GM12892 (cell line): ENCODE data around the gene EFEMP2.

Experiments used
- DNase-seq: peaks from one replicate; pipeline ENCODE4 v3.0.0; 2011; ENCODE audit not compliant: insufficient read length
- FAIRE-seq: peaks from 2 replicates; lab custom pipeline; 2011; peaks lifted over from hg19 to GRCh38; lab: Jason Lieb, UNC
- POLR2A ChIP-seq: IDR thresholded peaks from 2 replicates; pipeline ENCODE4 v1.6.1; 2011; ENCODE audit warnings: low read depth, low read length, control low read depth
- POLR2AphosphoS5 ChIP-seq: IDR thresholded peaks from 2 replicates; pipeline ENCODE4 v1.6.1; 2011; ENCODE audit warnings: low read depth, low read length, control low read depth
- TAF1 ChIP-seq: IDR thresholded peaks from 2 replicates; pipeline ENCODE4 v1.6.1; 2011; ENCODE audit warnings: low read depth, mild to moderate bottlenecking, control low read depth, low read length, borderline replicate concordance

Gene EFEMP2

DNA sequence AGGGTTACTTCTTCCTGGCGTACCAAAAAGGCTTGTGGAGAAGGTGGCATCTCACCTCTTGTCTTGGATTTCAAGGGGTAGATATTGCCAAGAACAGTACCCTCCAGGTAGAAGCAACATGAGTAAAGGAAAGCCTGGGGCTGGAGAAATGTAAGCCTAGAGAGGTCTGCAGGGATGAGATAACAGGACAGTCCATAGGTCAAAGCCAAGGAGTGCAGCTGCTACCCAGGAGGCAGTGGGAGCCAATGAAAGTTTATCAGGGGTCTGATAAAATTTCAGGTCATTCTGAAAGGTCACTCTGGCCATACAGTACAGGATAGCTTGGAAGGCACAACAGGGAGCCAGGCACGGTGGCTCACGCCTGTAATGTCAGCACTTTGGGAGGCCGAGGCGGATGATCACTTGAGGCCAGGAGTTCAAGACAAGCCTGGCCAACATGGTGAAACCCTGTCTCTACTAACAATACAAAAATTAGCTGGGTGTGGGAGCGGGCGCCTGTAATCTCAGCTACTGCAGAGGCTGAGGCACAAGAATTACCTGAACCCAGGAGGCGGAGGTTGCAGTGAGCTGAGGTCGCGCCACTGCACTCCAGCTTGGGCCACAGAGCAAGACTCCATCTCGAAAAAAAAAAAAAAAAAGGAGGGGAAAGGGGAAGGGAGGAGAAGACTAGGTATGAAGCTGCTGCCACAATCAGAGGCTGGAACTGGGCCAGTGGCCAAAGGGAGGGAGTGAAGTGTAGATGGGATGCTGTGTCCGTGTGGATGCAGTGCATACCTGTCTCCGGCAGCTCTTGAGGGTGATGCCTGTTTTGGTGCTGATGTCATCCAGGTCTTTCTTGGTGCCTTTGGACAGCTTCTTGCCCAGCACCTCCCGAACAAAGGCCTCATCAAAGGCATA is 14.5 kb upstream of the EFEMP2 start:
- FAIRE-seq (no peak), DNase-seq (no peak)
- no peak for TF ChIP-seq POLR2AphosphoS5
- no peak for TF ChIP-seq POLR2A
- no peak for TF ChIP-seq TAF1

- TF ChIP-seq TAF1 (no peak), POLR2A (no peak), POLR2AphosphoS5 (no peak)
- no peak for DNase-seq
- FAIRE-seq, result no peak
Observed at GRCh38 chr11:65885808-65886536, 13.4 kb upstream of the EFEMP2 start.

- FAIRE-seq (no peak), DNase-seq (no peak)
- TF ChIP-seq TAF1, result no peak
- no peak for TF ChIP-seq POLR2A
- no peak for TF ChIP-seq POLR2AphosphoS5
Observed at GRCh38 chr11:65885231-65885630, 12.6 kb upstream of the EFEMP2 start.

- DNase-seq (peak; percentile 92), FAIRE-seq (peak; percentile 99)
- TF ChIP-seq POLR2AphosphoS5 (no peak), POLR2A (no peak), TAF1 (no peak)
Observed at GRCh38 chr11:65884716-65885092, 12.1 kb upstream of the EFEMP2 start.

DNA sequence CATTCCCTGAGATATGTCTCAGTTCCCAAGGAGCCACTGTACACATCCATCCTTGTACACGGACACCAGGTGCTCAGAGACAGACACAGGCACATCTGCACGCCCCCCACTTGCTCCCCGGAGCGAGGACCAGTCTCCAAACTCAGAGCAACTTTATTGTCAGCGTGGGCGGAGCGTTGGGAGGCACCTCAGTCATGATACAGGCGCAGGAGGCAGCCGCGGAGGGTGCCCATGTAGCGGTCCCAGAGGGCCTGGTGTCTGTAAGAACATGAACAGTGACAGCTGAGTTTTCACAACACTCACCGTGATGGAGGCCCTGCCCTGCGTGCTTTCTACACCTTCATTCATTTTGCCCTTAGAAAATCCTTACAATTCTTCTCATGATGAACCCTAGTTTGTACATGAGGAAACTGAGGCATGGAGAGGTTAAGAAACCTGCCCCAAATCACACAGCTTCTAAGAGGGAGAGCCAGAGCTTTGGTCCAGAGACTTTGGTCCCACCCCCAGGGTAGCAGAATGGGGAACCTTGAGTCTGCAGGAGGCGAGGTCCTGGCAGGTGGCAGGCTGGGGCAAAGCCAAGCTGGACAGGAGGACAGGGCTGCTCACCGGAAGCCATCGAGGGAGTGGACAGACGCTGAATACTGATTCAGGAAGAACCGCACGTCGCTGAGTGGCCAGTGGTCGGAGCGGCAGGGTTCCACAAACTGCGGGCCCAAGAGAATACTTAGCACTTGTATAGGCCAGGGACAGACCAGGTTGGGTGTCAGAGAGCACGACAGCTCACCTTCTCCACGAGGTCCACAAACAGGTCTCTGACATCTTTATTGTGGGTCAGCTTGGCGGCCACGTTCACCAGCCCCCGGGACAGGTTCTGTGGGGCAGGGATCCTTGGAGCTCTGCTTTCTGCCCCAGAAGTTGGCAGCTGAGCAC is 11.5 kb upstream of the EFEMP2 start:
- DNase-seq (no peak), FAIRE-seq (no peak)
- TF ChIP-seq TAF1 (no peak), POLR2AphosphoS5 (no peak), POLR2A (no peak)

DNA sequence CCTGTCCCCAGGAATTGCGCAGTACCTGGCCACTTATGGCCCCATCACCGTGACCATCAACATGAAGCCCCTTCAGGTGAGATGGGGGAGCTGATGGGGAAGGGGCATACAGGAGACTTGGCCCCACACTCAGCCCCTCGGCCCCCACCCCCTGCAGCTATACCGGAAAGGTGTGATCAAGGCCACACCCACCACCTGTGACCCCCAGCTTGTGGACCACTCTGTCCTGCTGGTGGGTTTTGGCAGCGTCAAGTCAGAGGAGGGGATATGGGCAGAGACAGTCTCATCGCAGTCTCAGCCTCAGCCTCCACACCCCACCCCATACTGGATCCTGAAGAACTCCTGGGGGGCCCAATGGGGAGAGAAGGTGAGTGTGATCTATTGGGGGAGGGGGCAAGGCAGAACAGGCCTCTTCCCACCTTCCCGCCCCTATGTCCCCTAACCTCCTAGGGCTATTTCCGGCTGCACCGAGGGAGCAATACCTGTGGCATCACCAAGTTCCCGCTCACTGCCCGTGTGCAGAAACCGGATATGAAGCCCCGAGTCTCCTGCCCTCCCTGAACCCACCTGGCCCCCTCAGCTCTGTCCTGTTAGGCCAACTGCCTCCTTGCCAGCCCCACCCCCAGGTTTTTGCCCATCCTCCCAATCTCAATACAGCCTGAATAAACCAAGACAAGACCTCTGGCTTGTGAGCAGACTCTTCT is 10.6 kb upstream of the EFEMP2 start:
- no peak for TF ChIP-seq POLR2A
- TF ChIP-seq POLR2AphosphoS5, result no peak
- TF ChIP-seq TAF1, result no peak
- DNase-seq (no peak), FAIRE-seq (no peak)

DNA sequence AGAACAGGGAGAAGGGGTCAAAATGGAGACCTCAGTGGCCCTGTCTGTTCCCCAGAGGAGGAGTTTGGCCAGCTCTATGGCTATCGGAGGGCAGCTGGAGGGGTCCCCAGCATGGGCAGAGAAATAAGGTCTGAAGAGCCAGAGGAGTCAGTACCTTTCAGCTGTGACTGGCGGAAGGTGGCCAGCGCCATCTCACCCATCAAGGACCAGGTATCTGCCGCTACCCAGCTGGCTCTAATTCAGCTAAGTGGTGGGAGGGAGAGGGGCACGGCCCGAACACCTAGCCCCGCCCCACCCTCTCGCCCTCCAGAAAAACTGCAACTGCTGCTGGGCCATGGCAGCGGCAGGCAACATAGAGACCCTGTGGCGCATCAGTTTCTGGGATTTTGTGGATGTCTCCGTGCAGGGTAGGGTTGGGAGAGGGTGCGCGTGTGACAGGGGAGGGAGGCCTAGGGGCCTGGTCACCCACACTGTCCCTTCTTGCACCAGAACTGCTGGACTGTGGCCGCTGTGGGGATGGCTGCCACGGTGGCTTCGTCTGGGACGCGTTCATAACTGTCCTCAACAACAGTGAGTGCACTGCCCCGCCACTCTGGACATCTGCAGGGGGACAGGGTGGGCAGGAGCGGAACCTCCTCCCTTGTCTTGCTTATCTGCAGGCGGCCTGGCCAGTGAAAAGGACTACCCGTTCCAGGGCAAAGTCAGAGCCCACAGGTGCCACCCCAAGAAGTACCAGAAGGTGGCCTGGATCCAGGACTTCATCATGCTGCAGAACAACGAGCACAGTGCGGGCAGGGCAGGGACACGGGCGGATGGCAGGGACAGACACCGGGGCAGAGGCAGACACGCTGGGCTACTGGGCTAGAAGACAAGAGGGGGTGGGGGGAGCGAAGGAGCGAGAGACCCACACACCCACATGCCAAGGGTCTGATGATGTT is 9.8 kb upstream of the EFEMP2 start:
- TF ChIP-seq POLR2AphosphoS5 (no peak), POLR2A (no peak), TAF1 (no peak)
- no peak for FAIRE-seq
- no peak for DNase-seq

- DNase-seq (no peak), FAIRE-seq (no peak)
Observed at GRCh38 chr11:65880844-65881421, 8.3 kb upstream of the EFEMP2 start.

GRCh38 chr11:65880027-65880426 is 7.4 kb upstream of the EFEMP2 start:
- FAIRE-seq (no peak), DNase-seq (no peak)
- no peak for TF ChIP-seq POLR2A
- no peak for TF ChIP-seq POLR2AphosphoS5
- no peak for TF ChIP-seq TAF1

More at GRCh38 chr11:65880844-65881421, 8.3 kb upstream of the EFEMP2 start:
- no peak; the same call in 1 of the 2 replicates for TF ChIP-seq POLR2A
- TF ChIP-seq POLR2AphosphoS5, result no peak
- TF ChIP-seq TAF1, result no peak

DNA sequence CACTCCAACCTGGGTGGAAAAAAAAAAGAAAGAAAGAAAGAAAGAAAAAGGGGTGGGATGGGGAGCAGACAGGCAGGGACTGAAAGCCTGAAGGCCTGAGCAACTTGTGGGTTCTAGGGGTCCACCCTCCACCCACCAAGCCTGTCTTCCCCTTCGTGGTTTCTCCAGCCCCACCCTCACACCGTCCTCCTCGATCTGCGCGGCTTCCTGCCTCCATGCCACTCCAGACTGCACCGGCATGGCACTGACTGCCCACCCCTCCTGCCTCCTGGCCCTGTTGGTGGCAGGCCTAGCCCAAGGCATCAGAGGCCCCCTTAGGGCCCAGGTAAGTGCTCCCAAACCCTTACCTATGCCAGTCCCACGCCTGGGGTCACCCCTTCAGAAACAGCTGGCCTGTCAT is 7.0 kb upstream of the EFEMP2 start, which contains the start of gene CTSW:
Gene CTSW, plus strand, starts transcription at position 221 of the 400 bp plus-strand sequence. Its CDS starts 18 bp downstream, at position 239.
- TF ChIP-seq POLR2AphosphoS5 (no peak), POLR2A (0 out of 2 replicates have a peak, but pooled peaks have one; percentile 8)
- no peak for FAIRE-seq
- no peak for DNase-seq
